NOMO-1 treated with DMSO at 0.1 percent for 48 hours (cell line): ENCODE results near the gene CABP7.
A peak's percentile ranks its signal among the peaks of the same experiment; 100 is the strongest.

Source experiments
- DNase-seq: peaks from one replicate; lab custom pipeline; 2025; ENCODE audit not compliant: unreplicated experiment; lab: John Stamatoyannopoulos, UW

CABP7 gene

GRCh38 chr22:29722151-29722550 is 2.3 kb downstream of the CABP7 start:
- DNase-seq: no peak

- no peak for DNase-seq
Observed at GRCh38 chr22:29722587-29722986, 2.8 kb downstream of the CABP7 start.

- DNase-seq: no peak
Observed at GRCh38 chr22:29723766-29724165, 4.0 kb downstream of the CABP7 start.

GRCh38 chr22:29724843-29725242 is 5.0 kb downstream of the CABP7 start:
- DNase-seq: no peak

- no peak for DNase-seq
Observed at GRCh38 chr22:29726106-29726505, 6.3 kb downstream of the CABP7 start.

- DNase-seq: no peak
Observed at GRCh38 chr22:29726512-29727130, 6.8 kb downstream of the CABP7 start.

- DNase-seq: peak; percentile 8
Observed at GRCh38 chr22:29727131-29727523, 7.3 kb downstream of the CABP7 start.

GRCh38 chr22:29729161-29729560 is 9.4 kb downstream of the CABP7 start:
- no peak for DNase-seq

- DNase-seq: no peak
Observed at GRCh38 chr22:29731058-29731850, 11.5 kb downstream of the CABP7 start.

GRCh38 chr22:29732883-29733282 is 13.1 kb downstream of the CABP7 start:
- no peak for DNase-seq

GRCh38 chr22:29733362-29734201 is 13.8 kb downstream of the CABP7 start:
- peak; percentile 80 for DNase-seq

- DNase-seq: no peak
Observed at GRCh38 chr22:29734406-29734805, 14.6 kb downstream of the CABP7 start.

- DNase-seq: no peak
Observed at GRCh38 chr22:29734838-29735237, 15.0 kb downstream of the CABP7 start.

- no peak for DNase-seq
Observed at GRCh38 chr22:29735416-29735815, 15.6 kb downstream of the CABP7 start.

GRCh38 chr22:29737251-29738117 is 17.7 kb downstream of the CABP7 start:
- DNase-seq: no peak

- DNase-seq: no peak
Observed at GRCh38 chr22:29738118-29738815, 18.5 kb downstream of the CABP7 start.

GRCh38 chr22:29739346-29739875 is 19.6 kb downstream of the CABP7 start:
- no peak for DNase-seq

- DNase-seq: no peak
Observed at GRCh38 chr22:29740216-29740615, 20.4 kb downstream of the CABP7 start.

- no peak for DNase-seq
Observed at GRCh38 chr22:29741926-29742325, 22.1 kb downstream of the CABP7 start.

GRCh38 chr22:29742326-29742725 is 22.5 kb downstream of the CABP7 start:
- no peak for DNase-seq
